Panc1 (cell line): ENCODE data around the gene CHRNA1. TPM values are rescaled to one million over a fixed set of nuclear protein-coding genes. Genes with fewer than 3 reads are reported as not detected.

Experiments used
- ATAC-seq: fragments of 200-7000 bp; cut with Tn5 transposase; 2 replicates; pipeline ENCODE4 v1.9.1; 2020; ENCODE audit warnings: mild to moderate bottlenecking, moderate library complexity
- BruUV-seq: library from RNA; stranded (reverse); fragments of 400-500 nt; replicated peaks from 2 replicates; lab custom pipeline; 2021; lab: Mats Ljungman, UMichigan
- CTCF ChIA-PET: fragments of 300-600 bp; sonication (Branson Sonifier 250); formaldehyde crosslinking; loops from one replicate; lab custom pipeline; 2022; ENCODE audit warnings: antibody characterized with exemption; lab: Charles Lee
- POLR2A ChIA-PET: fragments of 300-600 bp; sonication (Branson Sonifier 250); formaldehyde crosslinking; loops from one replicate; lab custom pipeline; 2022; ENCODE audit warnings: antibody characterized with exemption; lab: Charles Lee
- DNase-seq: peaks from one replicate; pipeline ENCODE4 v3.0.0-alpha.2; 2010; ENCODE audit warnings: low read depth, low spot score
- H3K27ac ChIP-seq: 2 replicates; pipeline ENCODE4 v1.5.1; 2011; ENCODE audit warnings: mild to moderate bottlenecking, low read length, inconsistent platforms
- H3K27me3 ChIP-seq: fragments of 200-500 bp; sonication (Bioruptor generic); 2 replicates; pipeline ENCODE4 v1.6.0; 2014; ENCODE audit warnings: low read length, inconsistent platforms; ENCODE audit not compliant: control insufficient read depth, insufficient read depth
- H3K36me3 ChIP-seq: fragments of 200-500 bp; sonication (Bioruptor generic); 2 replicates; pipeline ENCODE4 v1.5.1; 2014; ENCODE audit warnings: inconsistent platforms, mild to moderate bottlenecking, low read length, moderate library complexity; ENCODE audit not compliant: control insufficient read depth, insufficient read depth
- H3K4me1 ChIP-seq: 2 replicates; pipeline ENCODE4 v1.5.1; 2011; ENCODE audit warnings: inconsistent platforms, mild to moderate bottlenecking, low read length, moderate library complexity; ENCODE audit not compliant: control insufficient read depth, insufficient read depth
- H3K4me3 ChIP-seq, 2 experiments: 2 replicates each; pipeline ENCODE4 v1.5.1; 2011 to 2012; ENCODE audit warnings: low read depth in 2 of 2, low read length in 2 of 2, mild to moderate bottlenecking in 2 of 2, inconsistent platforms in 1 of 2, moderate library complexity in 1 of 2
- H3K9me3 ChIP-seq: fragments of 200-500 bp; sonication (Bioruptor generic); 2 replicates; pipeline ENCODE4 v1.5.1; 2014; ENCODE audit warnings: low read depth, mild to moderate bottlenecking, inconsistent platforms, low read length, moderate library complexity; ENCODE audit not compliant: control insufficient read depth, insufficient read depth
- POLR2AphosphoS5 ChIP-seq: IDR thresholded peaks from 2 replicates; pipeline ENCODE4 v1.6.1; 2012; ENCODE audit warnings: mild to moderate bottlenecking, low read depth, low read length, moderate library complexity
- REST ChIP-seq, 2 experiments: IDR thresholded peaks; 2 replicates each; pipeline ENCODE4 v1.6.1; 2011 to 2012; ENCODE audit warnings: low read depth in 2 of 2, control low read depth in 1 of 2, low read length in 1 of 2, mild to moderate bottlenecking in 1 of 2, moderate library complexity in 1 of 2; ENCODE audit not compliant: insufficient read depth in 1 of 2
- SIN3A ChIP-seq: IDR thresholded peaks from 2 replicates; pipeline ENCODE4 v1.6.1; 2012; ENCODE audit warnings: low read depth, mild to moderate bottlenecking, low read length, moderate library complexity, borderline replicate concordance; ENCODE audit not compliant: insufficient read depth
- TCF7L2 ChIP-seq: IDR thresholded peaks from 2 replicates; pipeline ENCODE4 v1.6.1; 2011; ENCODE audit warnings: mild to moderate bottlenecking, low read depth, low read length, inconsistent platforms
- in situ Hi-C: cut with HindIII; loops from 2 replicates; pipeline ENCODE4 v1.10.0; 2016; ENCODE audit warnings: low sequenced_read_pairs, low pct_unique_long_range_greater_than_20kb
- intact Hi-C: fragments of 100-400 bp; cut with micrococcal nuclease; formaldehyde crosslinking; loops from one replicate; pipeline ENCODE4 v1.10.0; 2022; ENCODE audit not compliant: unreplicated experiment
- total RNA-seq: library from RNA; stranded (reverse); gene quantifications from one replicate; pipeline ENCODE4 v1.2.1, GENCODE V29; 2021; ENCODE audit not compliant: unreplicated experiment
- TF ChIP-seq, protein P1 (sequence below): fragments of 450-650 bp; IDR thresholded peaks from 2 replicates; pipeline ENCODE4 v1.5.1; 2017; ENCODE audit warnings: mild to moderate bottlenecking

The CHRNA1 gene
- total RNA-seq, 1 experiment from 2014 or later: not detected

- ChIA-PET CTCF (no interaction called here), POLR2A (no interaction called here)
These were observed 45.3 kb downstream of the CHRNA1 start for GRCh38 chr2:174719016-174719415.

DNA sequence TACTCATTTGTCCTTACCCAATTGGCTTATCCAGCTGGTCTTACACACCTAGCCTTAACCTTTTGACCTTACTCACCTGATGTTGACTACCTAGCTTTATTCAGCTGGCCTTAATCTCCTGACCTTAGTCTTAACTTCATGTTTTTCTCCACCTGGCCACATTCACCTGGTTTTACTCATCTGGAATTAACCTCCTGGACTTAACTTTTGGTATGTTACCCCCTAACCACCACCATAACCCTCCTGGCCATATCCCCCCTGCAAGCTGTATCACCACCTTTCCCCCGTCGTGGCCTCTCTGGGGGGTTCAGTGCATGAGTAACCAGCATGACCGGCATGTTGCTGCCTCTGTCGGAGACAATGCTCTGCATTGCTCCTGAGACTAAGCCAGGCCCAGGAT is 45.7 kb downstream of the CHRNA1 start:
- H3K36me3 ChIP-seq: no peaks in the 10 kb centered on the region
- H3K4me1 ChIP-seq: no peaks in the 10 kb centered on the region
- no peaks in the 10 kb centered on the region for H3K27me3 ChIP-seq
- no TSS peak for BruUV-seq
- DNase-seq: no peak
- POLR2A ChIA-PET: no interaction called here
- intact Hi-C loops (no loop called here), in situ Hi-C loops (no loop called here)
- no peaks in the 10 kb centered on the region for H3K9me3 ChIP-seq
- no peak for ATAC-seq
- H3K4me3 ChIP-seq: no peak overlapping the region
- TF ChIP-seq SIN3A (no peak), TCF7L2 (no peak), REST (IDR thresholded peaks at IDR 0.05; ENCODE audit: insufficient read depth in 1 of 2, low read depth in 2 of 2, low read length in 1 of 2) (no peak), POLR2AphosphoS5 (no peak)
- TF ChIP-seq, protein P1, sequence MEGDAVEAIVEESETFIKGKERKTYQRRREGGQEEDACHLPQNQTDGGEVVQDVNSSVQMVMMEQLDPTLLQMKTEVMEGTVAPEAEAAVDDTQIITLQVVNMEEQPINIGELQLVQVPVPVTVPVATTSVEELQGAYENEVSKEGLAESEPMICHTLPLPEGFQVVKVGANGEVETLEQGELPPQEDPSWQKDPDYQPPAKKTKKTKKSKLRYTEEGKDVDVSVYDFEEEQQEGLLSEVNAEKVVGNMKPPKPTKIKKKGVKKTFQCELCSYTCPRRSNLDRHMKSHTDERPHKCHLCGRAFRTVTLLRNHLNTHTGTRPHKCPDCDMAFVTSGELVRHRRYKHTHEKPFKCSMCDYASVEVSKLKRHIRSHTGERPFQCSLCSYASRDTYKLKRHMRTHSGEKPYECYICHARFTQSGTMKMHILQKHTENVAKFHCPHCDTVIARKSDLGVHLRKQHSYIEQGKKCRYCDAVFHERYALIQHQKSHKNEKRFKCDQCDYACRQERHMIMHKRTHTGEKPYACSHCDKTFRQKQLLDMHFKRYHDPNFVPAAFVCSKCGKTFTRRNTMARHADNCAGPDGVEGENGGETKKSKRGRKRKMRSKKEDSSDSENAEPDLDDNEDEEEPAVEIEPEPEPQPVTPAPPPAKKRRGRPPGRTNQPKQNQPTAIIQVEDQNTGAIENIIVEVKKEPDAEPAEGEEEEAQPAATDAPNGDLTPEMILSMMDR: no peak
- CTCF ChIA-PET: interaction anchor here (1.0 kb wide), 1 partner anchor 19 kb away, joined by 3 read pairs; no protein-coding TSS in a partner anchor
- H3K27ac ChIP-seq: no peak overlapping the region

More at GRCh38 chr2:174719016-174719415, 45.3 kb downstream of the CHRNA1 start:
- TF ChIP-seq SIN3A (no peak), TCF7L2 (no peak), POLR2AphosphoS5 (no peak), REST (IDR thresholded peaks at IDR 0.05; ENCODE audit: insufficient read depth in 1 of 2, low read depth in 2 of 2, low read length in 1 of 2) (no peak)
- TF ChIP-seq, protein P1: no peak
- no peaks in the 10 kb centered on the region for H3K9me3 ChIP-seq
- no peak overlapping the region for H3K4me3 ChIP-seq
- no peaks in the 10 kb centered on the region for H3K36me3 ChIP-seq
- no peak overlapping the region for H3K27ac ChIP-seq
- in situ Hi-C loops: no loop called here
- H3K4me1 ChIP-seq: no peaks in the 10 kb centered on the region
- DNase-seq (no peak), ATAC-seq (no peak)
- intact Hi-C loops: no loop called here
- BruUV-seq: no TSS peak
- H3K27me3 ChIP-seq: no peaks in the 10 kb centered on the region
